ENCODE results near the gene MAGIX. TPM values are rescaled to one million over a fixed set of nuclear protein-coding genes. Genes with fewer than 3 reads are reported as not detected.

The MAGIX gene
- total RNA-seq, 4 donors from 2014 or later, result 1.7 to 8.1 (median 2.3) TPM

- H3K4me1 ChIP-seq, result no peaks in the 10 kb centered on the region
- no peaks in the 10 kb centered on the region for H3K27me3 ChIP-seq
- 84 to 86% methylated on average over 1 of the region's 1 CpG for WGBS, 2 donors
- H3K27ac ChIP-seq, result no peak overlapping the region
- TF ChIP-seq EP300 (IDR thresholded peaks at IDR 0.05), result no peak
- no peak for TF ChIP-seq POLR2A (IDR thresholded peaks at IDR 0.05)
- no peak for TF ChIP-seq CTCF (IDR thresholded peaks at IDR 0.05)
- H3K9me3 ChIP-seq, result no peaks in the 10 kb centered on the region
- no peak for DNase-seq (ENCODE audit: low spot score in 2 of 2)
- no peaks in the 10 kb centered on the region for H3K36me3 ChIP-seq
- H3K4me3 ChIP-seq, result no peak overlapping the region
Measured at GRCh38 chrX:49153467-49153866, 9.1 kb upstream of the MAGIX start.

- peak overlapping the region; percentile 91 to 97 (median 95) for H3K27ac ChIP-seq
- DNase-seq (ENCODE audit: low spot score in 2 of 2), result no peak
- H3K4me3 ChIP-seq, result peak overlapping the region; percentile 26 to 58 (median 44)
- H3K9me3 ChIP-seq, result no peaks in the 10 kb centered on the region
- 1 to 52% methylated on average over 18 of the region's 18 CpGs for WGBS, 2 donors
- H3K27me3 ChIP-seq, result no peaks in the 10 kb centered on the region
- no peaks in the 10 kb centered on the region for H3K4me1 ChIP-seq
- no peaks in the 10 kb centered on the region for H3K36me3 ChIP-seq
- TF ChIP-seq CTCF (IDR thresholded peaks at IDR 0.05) (no peak), EP300 (IDR thresholded peaks at IDR 0.05) (no peak), POLR2A (IDR thresholded peaks at IDR 0.05) (no peak)
Measured at GRCh38 chrX:49155243-49155899, 7.2 kb upstream of the MAGIX start.

DNA sequence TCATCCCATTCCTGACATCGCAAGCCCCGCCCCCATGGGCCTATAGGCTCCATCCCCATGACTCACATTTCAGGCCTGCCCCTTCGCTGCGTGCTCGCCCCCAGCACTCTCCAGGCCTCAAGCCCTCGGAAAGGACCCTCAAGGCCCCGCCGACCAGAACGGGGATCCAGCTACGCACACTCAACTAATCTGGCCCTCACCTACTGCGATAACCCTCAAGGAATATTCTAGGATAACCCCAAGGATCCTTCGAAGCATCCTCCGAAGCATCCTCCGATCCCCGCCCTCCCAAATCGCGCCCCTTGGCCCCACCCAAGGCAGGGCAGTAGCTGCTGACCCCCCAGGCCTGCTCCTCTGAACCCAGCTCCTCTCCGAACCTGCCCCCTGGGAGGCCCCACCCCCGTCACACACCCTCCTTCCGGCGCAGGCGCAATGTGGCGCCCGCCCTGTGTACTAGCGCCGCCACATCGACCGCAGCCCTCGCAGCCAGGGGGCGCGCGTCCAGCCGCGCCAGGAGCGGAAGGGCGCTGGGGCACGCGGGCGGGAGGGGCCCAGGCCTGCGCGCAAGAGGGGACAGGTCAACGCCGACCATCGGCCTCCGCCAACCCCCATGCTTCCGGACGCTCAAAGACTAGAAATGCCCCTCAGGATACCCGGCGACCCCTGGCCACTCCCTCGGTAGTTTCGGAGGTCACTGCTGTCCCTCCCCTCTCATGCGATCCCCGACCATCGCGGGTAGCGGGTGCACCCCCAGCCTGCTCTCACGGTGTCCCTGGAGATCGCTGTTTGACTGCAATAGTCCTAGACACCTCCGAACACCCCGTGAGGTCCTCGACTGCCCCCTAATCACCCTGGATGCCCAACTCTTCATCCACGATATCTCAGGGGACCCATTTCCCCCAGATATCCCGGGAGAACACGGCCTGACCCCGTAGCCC, 6.4 kb upstream of the MAGIX start:
- 0 to 33% methylated on average over 22 to 63 of the region's 65 CpGs for WGBS, 2 donors
- DNase-seq (ENCODE audit: low spot score in 2 of 2), result peak; percentile 79
- Histone ChIP-seq H3K27ac (peak overlapping the region; percentile 91 to 97 (median 95)), H3K9me3 (no peaks in the 10 kb centered on the region), H3K27me3 (no peaks in the 10 kb centered on the region), H3K36me3 (no peaks in the 10 kb centered on the region), H3K4me3 (peak overlapping the region; percentile 26 to 58 (median 44)), H3K4me1 (no peaks in the 10 kb centered on the region)
- TF ChIP-seq CTCF (IDR thresholded peaks at IDR 0.05) (peak; percentile 70 to 91 (median 89)), EP300 (IDR thresholded peaks at IDR 0.05) (peak in 1 of 2 donors; percentile 77), POLR2A (IDR thresholded peaks at IDR 0.05) (peak in 1 of 2 donors; percentile 67)

DNA sequence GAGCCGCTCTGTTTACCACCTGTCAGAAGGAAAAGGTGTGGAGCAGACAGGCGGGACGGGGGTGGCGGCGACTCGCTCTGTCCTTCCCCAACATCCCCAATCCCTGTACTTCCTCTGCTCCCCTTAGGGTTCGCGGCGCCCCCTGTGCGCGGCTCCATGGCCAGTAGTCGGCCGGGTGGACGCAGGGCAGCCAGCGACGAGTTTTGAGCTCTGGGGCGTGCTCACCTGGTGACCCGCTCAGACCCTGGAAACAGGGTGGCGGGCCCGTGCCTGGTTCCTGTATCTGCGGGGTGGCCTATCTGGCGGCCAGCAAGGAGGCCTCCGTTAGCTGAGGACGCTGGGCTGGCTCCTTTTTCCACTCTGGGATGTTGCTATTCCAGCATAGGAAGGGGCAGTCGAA, 5.4 kb upstream of the MAGIX start:
- Histone ChIP-seq H3K4me1 (no peaks in the 10 kb centered on the region), H3K9me3 (no peaks in the 10 kb centered on the region), H3K27ac (no peak overlapping the region), H3K4me3 (no peak overlapping the region), H3K36me3 (no peaks in the 10 kb centered on the region), H3K27me3 (no peaks in the 10 kb centered on the region)
- TF ChIP-seq CTCF (IDR thresholded peaks at IDR 0.05) (no peak), POLR2A (IDR thresholded peaks at IDR 0.05) (no peak), EP300 (IDR thresholded peaks at IDR 0.05) (no peak)
- WGBS, 2 donors, result 63 to 78% methylated on average over 18 to 25 of the region's 25 CpGs
- no peak for DNase-seq (ENCODE audit: low spot score in 2 of 2)

DNA sequence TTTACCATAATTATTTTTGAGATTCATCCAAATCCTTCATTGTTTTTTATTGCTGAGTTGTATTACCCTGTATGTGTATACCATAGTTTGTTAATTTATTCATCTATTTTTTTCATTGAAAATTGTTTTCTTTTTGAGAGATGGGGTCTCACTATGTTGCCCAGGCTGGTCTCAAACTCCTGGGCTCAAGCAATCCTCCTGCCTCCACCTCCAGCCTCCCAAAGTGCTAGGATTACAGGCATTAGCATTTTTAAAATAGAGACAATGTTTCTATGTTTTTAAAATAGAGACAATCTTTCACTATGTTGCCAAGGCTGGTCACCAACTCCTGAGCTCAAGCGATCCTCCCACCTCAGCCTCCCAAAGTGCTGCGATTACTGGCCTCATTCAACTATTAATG, 1.6 kb upstream of the MAGIX start:
- H3K27me3 ChIP-seq, result no peaks in the 10 kb centered on the region
- no peaks in the 10 kb centered on the region for H3K9me3 ChIP-seq
- no peak overlapping the region for H3K4me3 ChIP-seq
- H3K4me1 ChIP-seq, result peaks cover 0 to 8% (median 0%) of the 10 kb centered on the region in 4 donors
- H3K27ac ChIP-seq, result no peak overlapping the region
- WGBS, 2 donors, result 90 to 93% methylated on average over 2 of the region's 2 CpGs
- DNase-seq (ENCODE audit: low spot score in 2 of 2), result no peak
- no peaks in the 10 kb centered on the region for H3K36me3 ChIP-seq
- no peak for TF ChIP-seq EP300 (IDR thresholded peaks at IDR 0.05)
- no peak for TF ChIP-seq CTCF (IDR thresholded peaks at IDR 0.05)
- TF ChIP-seq POLR2A (IDR thresholded peaks at IDR 0.05), result no peak

Data from tibial nerve (tissue), 4 donors.